Measurements from ENCODE around the gene MAP3K3.

Gene MAP3K3

GRCh38 chr17:63694950-63695773 is 72.9 kb downstream of the MAP3K3 start:
- no peak for DNase-seq

- no peak for DNase-seq
Observed at GRCh38 chr17:63695889-63696288, 73.7 kb downstream of the MAP3K3 start.

DNA sequence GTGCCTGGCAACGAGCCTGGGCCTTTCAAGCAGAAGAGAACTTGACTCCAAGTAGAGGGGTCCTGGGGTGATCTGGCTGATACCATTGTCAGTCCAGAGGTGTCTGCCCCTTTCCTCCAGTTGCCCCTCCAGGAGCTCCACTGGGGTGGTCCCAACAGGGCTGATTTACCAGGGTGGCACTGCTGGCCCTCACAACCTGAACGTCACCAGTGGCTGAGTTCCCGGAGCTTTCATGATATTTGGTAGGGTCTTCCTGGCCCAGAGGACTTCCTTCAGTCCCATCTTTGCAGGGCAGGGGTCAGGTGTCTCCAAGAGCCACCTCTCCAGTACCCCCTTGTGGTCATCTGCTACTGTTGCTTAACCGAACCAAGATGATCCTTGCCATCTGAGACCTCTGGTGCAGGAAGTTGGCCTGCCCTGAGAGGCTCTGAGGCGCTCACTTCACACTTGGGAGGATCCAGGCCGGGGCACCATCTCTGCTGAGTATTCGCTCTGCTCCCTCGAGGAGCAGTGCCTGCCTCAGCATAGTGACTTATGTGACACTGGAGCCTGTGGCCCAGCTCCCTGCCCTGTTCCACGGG is 74.3 kb downstream of the MAP3K3 start:
- DNase-seq = peak in 1 of 2 donors; percentile 31

DNA sequence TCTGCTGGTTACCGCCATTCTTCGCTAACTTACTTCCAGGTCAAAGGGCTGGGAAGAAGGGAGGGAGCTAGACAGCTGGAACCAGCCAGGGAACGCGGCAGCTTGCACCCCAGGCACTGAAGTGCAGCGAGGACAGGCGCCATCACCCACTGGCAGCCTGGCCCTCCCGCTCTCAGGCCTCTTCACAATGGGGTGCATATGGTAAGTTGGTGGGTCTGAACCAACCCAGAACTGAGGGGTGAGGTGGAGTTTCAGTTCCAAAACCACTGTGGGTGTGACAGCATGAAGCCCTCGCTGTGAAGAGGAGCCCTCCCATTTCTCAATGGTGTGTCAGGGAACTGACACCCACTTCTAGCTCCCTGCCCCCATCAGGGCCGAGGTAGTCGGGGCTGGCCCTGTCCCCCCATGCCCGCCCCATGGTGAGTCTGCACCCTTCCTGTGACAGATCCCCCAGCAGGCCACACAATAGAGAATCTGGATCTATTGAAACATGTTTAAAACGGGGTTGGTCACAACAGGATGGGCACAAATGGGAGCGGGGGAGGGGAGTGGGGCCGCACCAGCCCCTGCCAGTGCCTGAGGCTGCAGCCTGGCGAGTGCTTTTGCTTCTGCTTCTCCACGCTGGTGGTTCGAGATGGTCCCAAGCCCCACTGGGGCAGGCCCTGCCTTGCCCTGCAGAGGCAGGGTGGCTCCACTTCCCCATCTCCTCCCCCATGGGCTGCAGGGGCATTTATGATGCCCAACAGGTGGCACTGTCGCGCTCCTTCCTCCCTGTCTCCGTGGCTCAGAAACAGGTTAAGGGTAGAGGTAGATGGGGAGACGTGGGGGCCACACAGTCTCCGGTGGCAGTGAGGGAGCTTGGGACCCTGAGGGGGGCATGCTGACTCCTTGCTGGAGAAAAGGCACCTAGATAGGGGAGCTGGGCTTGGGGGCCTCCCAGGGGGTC is 75.4 kb downstream of the MAP3K3 start:
- DNase-seq = peak; percentile 74

- DNase-seq = peak; percentile 44
Observed at GRCh38 chr17:63698381-63698885, 76.2 kb downstream of the MAP3K3 start.

GRCh38 chr17:63698886-63699637 is 76.8 kb downstream of the MAP3K3 start:
- peak; percentile 77 to 82 for DNase-seq

DNA sequence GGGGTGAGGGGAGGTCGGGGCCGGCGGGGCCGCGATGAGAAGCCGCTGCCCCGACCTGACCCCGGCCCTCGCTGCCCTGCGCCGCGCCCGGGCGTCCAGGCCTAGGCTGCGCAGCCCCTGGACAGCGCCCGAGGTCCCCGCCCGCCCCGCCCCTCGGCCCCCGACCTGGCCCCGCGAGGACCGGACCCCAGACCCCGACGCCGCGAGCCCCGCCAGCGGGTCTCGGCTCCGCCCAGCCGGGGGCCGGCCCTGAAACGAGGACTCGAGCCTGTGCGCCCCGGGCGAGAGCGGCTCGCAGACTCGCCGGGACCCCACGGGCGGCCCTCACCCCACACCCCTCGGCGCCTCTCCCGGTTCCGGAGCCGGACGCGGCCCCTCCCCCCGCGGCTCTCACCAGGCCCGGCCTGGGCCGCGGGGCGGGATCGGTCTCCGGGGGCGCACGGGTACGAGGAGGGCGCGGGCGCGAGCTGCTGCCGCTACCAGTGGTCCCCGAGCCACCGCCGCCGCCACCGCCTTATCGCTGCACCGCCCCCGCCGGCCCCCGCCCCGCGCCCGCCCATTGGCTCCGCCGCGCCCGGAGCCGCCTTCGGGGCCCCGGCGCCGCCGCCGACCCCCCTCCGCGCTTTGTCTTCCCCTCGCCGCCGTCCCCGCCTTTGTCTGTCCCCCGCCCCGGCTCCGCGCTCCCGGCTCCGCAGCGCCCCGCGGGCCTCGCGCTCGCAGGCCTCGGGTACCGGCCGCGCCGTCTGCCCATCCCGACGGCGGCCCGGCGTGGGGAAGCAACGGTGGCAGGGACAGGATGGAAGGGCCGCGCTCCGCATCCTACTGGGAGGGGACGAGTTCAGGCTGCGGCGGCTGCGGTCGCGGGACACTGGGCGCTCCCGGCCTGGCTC is 77.7 kb downstream of the MAP3K3 start, which contains the start of gene LIMD2:
Gene LIMD2 (minus strand): TSS at position 488 of the 890 bp plus-strand sequence. CDS start 827 bp downstream, outside the sequence.
- peak; percentile 83 to 85 for DNase-seq

GRCh38 chr17:63700528-63701455 is 78.6 kb downstream of the MAP3K3 start:
- DNase-seq = peak; percentile 44 to 64

- DNase-seq = no peak
Observed at GRCh38 chr17:63701456-63701820, 79.2 kb downstream of the MAP3K3 start.

DNA sequence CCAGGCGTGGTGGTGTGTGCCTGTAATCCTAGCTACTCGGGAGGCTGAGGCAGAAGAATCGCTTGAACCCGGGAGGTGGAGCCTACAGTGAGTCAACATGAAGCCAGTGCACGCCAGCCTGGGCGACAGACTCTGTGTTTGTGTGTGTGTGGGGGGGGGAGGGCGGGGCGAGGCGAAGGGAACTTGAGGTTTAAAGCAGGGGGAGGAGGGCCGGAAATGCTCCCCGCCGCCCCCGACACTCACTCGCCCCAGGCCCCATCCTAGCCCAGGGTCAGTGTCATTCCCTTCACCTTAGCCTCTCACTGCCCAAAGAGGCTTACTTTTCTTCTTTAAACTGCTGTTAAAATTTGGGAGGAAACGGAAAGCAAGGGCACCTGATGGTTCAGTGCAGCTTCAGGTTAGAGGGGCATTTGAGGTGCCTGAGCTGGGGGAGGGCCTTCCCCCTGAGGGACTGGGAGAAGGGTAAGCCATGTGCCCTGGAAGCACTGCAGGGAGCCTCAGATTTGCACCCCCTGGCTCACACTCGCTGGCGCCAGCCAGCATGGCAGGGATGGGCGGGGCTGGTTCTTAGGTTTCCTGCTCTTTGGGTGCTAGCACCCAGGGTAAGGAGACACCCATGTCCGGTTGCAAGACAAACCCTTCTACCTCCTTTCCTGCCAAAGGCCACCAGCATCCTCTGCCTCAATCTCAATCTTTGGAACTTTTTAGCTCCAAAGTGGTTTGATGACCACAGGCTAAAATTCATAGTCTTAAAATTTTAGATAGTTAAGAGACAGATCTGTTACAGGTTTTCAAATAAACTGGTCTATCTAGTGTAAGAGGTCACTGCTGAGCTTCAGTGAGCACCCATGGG is 79.9 kb downstream of the MAP3K3 start:
- DNase-seq = peak; percentile 73 to 82

DNA sequence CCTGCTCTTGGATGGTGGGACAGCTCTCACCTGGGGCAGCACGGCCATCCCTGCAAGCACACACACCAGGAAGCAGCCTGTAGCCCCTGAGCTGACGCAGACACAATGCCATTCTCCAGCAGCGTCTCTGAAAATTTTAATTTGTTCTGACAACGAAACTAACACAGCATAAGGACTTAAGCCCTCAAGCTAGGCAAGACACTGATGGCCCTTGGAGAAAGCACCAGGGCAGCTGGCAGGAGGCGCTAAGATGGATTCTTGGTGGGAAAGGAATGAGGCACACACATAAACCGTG is 80.5 kb downstream of the MAP3K3 start:
- DNase-seq = no peak

GRCh38 chr17:63703029-63703428 is 80.8 kb downstream of the MAP3K3 start:
- DNase-seq = no peak

DNA sequence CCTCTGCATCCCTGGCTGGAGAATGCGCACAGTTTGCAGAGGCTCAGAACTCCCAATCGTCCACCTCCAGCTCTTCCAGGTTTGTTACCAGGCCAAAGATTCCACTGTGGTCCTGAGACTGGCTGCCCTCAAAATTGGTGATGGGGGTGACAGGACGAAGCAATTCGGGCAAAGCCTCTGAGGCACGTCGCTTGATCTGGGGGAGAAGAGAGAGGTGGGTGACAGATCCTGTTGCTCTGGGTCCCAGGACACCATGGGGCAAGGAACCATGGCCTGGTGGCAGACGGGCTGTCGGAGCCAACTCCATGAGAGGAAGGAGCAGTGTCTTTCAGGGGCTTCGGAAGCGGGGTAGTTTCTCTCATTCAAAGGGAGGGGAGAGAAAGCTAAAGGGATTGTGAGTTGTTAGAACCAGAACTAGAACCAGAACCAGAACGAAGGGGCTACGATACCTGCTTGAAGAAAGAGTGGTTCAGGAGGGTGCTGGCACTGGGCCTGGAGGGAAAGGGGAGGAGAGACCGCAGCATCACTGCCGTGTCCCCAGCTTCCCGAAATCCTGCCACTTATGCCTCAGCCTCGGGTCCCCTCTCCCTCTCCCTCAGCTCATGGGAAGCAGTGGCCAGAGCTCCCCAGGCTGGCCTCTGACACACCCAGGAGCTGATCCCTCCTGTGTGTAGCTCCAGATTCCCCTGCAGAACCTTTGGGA is 81.5 kb downstream of the MAP3K3 start:
- DNase-seq = no peak

- DNase-seq = no peak
Observed at GRCh38 chr17:63704259-63704576, 82.0 kb downstream of the MAP3K3 start.

DNA sequence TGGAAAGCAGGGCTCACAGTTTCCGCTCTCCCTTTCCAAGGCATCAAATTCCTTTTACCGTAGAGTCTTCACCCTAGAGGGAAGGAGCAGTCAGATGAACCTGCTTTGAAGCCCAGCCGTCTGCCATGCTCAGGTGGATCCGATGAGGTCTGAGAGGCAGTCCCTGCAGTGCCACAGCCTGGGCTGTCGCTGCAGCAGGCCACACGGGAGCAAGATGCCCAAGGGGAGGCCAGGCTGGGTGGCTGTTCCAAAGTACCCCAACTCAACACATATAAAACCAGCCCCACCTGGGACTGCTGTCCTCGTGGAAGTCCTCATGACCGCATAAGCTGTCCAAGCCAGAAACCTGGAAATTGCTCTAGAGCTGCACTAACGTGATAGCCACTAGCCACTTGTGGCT is 82.6 kb downstream of the MAP3K3 start:
- no peak for DNase-seq

- DNase-seq = no peak
Observed at GRCh38 chr17:63705657-63706056, 83.4 kb downstream of the MAP3K3 start.

- DNase-seq = no peak
Observed at GRCh38 chr17:63706336-63707082, 84.3 kb downstream of the MAP3K3 start.

GRCh38 chr17:63707151-63707550 is 84.9 kb downstream of the MAP3K3 start:
- DNase-seq = no peak
